ENCODE results near the gene ABL1.

Gene ABL1

GRCh38 chr9:130873966-130874365, 38.9 kb downstream of the ABL1 start:
- no peak for DNase-seq

- no peak for DNase-seq
Measured at GRCh38 chr9:130874783-130875182, 39.7 kb downstream of the ABL1 start.

- no peak for DNase-seq
Measured at GRCh38 chr9:130877300-130877699, 42.2 kb downstream of the ABL1 start.

GRCh38 chr9:130878295-130878694, 43.2 kb downstream of the ABL1 start:
- DNase-seq: no peak

GRCh38 chr9:130879863-130880411, 44.9 kb downstream of the ABL1 start:
- no peak for DNase-seq

GRCh38 chr9:130880599-130881220, 45.7 kb downstream of the ABL1 start:
- DNase-seq: no peak

DNA sequence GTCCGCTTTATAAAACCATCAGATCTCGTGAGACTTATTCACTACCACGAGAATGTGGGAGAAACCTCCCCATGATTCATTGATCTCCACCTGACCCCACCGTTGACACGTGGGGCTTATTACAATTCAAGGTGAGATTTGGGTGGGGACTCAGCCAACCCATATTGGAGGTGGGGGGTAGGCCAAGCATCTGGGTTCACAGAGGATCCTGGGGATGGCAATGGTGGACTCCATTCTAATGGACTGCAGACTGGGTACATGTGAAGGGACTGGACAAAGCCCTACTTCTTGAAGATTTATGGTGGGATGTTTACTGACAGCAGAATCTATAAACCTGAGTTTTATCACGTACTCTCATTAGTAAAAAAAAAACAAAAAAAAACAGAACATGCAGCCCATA, 46.5 kb downstream of the ABL1 start:
- no peak for DNase-seq

DNA sequence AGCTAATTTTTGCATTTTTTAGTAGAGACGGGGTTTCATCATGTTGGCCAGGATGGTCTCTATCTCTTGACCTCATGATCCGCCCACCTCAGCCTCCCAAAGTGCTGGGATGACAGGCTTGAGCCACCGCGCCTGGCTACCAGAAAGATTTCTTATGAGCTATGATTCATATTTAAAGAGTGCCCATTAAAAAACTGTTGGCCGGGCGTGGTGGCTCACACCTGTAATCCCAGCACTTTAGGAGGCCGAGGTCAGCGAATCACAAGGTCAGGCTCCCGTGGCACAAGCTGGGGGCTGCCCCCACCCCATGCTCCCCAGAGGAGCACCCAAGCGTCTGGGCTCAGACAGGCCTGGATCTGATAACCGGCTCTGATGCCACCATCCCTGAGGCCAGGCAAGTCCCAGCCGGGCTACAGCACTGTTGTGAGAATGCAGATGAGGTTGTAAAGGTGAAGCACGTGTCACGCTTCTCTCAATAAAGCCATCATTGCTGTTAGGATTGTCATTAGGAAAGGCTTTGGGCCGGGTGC, 47.7 kb downstream of the ABL1 start:
- no peak for DNase-seq

DNA sequence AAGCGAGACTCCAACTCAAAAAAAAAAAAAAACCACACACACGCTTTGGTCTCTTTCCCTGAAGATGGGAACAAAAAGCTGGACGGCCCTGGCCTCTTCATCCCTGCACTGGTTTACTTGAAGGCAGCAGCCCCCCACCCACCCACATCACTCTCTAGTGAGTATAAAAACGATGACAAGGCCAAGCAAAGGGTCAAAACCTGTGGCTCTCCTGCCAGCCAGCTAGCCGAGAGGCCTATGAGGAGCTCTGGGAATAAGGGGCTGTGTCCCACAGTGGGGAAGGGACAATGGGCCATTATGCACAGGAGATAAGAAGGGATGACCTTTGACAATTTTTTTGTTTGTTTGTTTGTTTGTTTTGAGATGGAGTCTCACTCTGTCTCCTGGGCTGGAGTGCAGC, 48.4 kb downstream of the ABL1 start:
- no peak for DNase-seq

DNA sequence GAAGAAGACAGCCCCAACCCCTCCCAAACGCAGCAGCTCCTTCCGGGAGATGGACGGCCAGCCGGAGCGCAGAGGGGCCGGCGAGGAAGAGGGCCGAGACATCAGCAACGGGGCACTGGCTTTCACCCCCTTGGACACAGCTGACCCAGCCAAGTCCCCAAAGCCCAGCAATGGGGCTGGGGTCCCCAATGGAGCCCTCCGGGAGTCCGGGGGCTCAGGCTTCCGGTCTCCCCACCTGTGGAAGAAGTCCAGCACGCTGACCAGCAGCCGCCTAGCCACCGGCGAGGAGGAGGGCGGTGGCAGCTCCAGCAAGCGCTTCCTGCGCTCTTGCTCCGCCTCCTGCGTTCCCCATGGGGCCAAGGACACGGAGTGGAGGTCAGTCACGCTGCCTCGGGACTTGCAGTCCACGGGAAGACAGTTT, 49.1 kb downstream of the ABL1 start:
- DNase-seq: no peak

GRCh38 chr9:130884542-130885483, 49.8 kb downstream of the ABL1 start:
- DNase-seq: no peak

DNA sequence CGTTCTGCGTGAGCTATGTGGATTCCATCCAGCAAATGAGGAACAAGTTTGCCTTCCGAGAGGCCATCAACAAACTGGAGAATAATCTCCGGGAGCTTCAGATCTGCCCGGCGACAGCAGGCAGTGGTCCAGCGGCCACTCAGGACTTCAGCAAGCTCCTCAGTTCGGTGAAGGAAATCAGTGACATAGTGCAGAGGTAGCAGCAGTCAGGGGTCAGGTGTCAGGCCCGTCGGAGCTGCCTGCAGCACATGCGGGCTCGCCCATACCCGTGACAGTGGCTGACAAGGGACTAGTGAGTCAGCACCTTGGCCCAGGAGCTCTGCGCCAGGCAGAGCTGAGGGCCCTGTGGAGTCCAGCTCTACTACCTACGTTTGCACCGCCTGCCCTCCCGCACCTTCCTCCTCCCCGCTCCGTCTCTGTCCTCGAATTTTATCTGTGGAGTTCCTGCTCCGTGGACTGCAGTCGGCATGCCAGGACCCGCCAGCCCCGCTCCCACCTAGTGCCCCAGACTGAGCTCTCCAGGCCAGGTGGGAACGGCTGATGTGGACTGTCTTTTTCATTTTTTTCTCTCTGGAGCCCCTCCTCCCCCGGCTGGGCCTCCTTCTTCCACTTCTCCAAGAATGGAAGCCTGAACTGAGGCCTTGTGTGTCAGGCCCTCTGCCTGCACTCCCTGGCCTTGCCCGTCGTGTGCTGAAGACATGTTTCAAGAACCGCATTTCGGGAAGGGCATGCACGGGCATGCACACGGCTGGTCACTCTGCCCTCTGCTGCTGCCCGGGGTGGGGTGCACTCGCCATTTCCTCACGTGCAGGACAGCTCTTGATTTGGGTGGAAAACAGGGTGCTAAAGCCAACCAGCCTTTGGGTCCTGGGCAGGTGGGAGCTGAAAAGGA, 50.7 kb downstream of the ABL1 start:
- DNase-seq: no peak

DNA sequence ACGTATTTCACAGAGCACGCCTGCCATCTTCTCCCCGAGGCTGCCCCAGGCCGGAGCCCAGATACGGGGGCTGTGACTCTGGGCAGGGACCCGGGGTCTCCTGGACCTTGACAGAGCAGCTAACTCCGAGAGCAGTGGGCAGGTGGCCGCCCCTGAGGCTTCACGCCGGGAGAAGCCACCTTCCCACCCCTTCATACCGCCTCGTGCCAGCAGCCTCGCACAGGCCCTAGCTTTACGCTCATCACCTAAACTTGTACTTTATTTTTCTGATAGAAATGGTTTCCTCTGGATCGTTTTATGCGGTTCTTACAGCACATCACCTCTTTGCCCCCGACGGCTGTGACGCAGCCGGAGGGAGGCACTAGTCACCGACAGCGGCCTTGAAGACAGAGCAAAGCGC, 51.9 kb downstream of the ABL1 start:
- no peak for DNase-seq

DNA sequence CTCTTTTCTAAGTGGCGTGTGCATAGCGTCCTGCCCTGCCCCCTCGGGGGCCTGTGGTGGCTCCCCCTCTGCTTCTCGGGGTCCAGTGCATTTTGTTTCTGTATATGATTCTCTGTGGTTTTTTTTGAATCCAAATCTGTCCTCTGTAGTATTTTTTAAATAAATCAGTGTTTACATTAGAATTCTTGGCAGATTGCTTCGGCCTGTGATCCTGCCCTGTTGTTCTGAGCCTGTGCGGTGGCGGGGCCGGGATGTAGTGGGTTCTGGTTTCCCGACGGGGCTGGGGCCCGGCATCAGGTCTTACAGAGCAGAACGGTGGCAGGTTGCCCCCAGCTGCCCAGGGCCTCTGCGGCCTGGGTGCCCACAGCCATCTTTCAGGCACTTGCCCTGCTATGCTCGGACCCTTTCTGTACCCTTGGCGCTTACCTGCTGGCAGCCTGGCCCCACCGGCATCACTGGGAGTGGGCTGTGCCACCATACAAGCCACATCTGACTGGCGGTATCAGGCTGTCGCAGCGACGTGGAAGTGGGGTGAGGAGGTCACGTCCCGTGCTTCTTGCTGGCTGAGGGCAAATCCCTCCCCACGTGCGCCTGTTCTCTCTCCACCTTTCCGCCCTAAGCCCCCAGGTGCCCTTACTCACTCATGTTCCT, 52.6 kb downstream of the ABL1 start:
- DNase-seq: no peak

DNA sequence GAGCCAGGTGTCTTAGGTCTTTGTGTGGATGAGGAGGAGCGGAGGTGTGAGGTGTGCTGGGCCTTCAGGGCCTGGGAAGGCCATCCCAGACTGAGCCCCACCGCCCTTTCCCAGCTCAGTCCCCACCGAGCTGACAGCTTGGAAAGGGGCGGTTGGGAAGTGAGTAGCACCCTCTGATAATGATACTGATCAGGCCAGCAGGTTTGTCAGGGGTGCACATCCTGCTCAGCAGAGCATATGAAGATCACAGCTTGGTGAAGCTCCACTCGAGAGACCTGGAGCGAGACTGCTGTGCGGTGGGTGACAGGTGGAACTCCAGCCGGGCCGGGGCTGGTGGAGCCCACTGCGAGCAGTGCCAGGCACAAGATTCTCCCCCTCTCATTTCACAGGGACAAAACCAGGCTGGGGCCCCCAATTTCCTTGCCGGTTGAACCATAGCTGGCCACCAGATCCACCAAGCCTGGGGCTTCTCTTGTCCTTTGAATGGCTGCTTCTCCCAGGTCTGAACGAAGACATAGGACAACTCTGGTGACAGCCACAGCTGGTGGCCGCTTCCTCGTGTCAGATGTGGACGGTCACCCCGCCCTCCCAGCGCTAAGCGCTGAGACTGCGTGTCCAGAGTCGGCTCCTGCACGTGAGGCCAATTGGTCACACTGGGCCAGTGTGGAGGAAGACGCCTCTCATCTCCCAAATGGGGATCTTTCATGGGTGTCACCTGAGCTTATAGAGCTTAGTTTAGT, 53.3 kb downstream of the ABL1 start:
- DNase-seq: no peak

GRCh38 chr9:130890124-130890523, 55.1 kb downstream of the ABL1 start:
- DNase-seq: no peak

GRCh38 chr9:130890870-130891687, 56.0 kb downstream of the ABL1 start:
- DNase-seq: no peak

DNA sequence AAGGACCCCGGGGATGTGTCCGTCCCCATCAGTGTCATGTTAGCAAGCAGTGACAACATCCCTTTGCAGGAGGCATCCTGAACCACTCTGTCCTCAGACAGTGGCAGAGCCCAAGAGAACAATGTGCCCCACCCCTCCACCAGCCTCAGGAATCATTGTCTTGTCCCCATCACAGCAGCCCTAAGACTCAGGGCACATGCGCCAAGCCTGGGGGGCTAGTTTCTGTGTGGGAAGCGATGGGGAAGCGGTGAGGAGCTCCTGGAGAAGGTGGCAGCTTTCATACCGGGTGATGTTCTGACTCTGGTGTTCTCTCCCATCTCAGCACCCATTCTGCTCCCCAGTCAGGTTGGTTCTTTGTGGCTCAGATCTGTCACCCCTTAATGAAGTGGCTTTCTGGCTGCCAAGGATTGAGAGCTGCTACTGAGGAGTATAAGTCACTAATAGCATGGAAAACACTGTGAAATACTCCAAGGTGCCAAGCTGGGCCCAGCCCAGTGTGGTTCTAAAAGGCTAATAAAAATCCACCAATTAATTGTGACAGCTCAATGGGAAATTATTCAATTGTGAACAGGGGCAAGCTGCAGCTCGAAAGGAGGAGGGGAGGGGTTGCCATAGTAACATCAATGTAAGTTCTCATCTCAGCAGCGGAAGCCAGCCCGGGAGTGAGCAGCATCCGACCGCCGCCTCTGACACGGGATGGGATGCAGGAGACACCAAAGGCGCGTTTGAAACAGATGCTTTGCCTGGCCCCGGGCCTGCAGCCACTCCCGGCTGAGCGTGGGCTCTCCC, 56.8 kb downstream of the ABL1 start:
- DNase-seq: no peak

- DNase-seq: no peak
Measured at GRCh38 chr9:130892477-130893304, 57.6 kb downstream of the ABL1 start.

All from NCI-H69 (cell line).